HS-5 (cell line): ENCODE results near the gene TCP10L.
A peak's percentile ranks its signal among the peaks of the same experiment; 100 is the strongest.
"Not testable (repeated sequence)": the region's sequence is repeated elsewhere in the genome, so short reads cannot be mapped to it uniquely, and the experiment has no call there.

Experiments
- DNase-seq: peaks from one replicate; pipeline ENCODE4 v3.0.0-alpha.2; 2012; ENCODE audit warnings: low read depth

The TCP10L gene

DNA sequence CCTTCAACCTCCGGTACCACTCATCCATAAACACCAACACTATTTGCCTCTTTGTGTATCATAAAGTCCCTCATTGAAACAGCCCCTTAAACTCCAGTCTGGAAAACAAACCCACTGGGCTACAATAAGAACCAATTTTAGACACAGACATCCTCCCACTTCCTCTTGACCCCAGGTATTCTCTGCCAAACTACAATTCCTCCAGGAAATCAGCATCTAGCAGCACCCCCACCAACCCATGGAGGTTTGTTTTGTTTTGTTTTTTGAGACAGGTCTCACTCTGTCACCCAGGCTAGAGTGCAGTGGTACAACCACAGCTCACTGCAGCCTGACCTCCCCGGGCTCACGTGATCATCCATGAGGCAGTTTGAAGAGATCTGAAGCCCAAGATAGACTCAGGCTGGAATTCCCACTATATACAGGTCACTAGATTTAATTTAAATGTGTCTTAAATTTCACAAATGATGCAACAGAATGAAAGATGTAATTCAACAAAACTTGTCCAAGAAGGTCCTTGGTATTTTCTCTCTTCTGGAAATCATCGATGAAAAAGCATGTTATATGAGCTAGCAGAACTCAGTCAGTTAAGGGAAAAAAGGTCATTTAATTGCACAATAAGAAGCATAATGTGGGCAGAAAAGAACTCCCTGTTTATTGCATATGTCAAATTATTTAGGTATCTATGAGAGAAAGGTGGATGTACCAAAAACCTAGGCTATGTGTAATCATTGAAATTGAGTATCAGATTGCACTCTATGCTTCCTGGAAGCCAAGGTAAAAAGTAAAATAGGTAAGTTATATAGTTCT lies 30.3 kb downstream of the TCP10L start:
- DNase-seq, result no peak

- DNase-seq, result no peak
Measured at GRCh38 chr21:32549886-32550285, 35.4 kb downstream of the TCP10L start.

DNA sequence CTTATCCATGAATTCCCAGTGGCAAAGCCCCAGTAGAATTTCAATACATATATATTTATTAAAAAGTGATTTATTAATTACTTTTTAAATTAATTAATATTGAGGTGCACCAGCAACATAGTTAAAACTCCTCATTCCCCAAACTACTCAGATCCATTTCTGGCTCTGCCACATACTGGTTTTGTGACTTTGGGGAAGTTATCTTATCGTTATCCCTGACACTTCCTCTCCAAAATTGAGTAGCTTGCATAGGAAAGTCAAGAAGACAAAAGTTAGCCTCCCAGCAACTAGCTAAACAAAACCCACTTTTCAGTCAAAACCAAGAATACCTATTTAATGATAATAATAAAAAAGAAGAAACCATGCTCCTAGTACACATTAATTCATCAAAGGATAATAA lies 35.9 kb downstream of the TCP10L start:
- DNase-seq, result no peak

- no peak for DNase-seq
Measured at GRCh38 chr21:32548978-32549377, 36.3 kb downstream of the TCP10L start.

GRCh38 chr21:32547018-32547417 lies 38.3 kb downstream of the TCP10L start:
- no peak for DNase-seq

GRCh38 chr21:32545948-32546441 lies 39.3 kb downstream of the TCP10L start:
- DNase-seq, result no peak

DNA sequence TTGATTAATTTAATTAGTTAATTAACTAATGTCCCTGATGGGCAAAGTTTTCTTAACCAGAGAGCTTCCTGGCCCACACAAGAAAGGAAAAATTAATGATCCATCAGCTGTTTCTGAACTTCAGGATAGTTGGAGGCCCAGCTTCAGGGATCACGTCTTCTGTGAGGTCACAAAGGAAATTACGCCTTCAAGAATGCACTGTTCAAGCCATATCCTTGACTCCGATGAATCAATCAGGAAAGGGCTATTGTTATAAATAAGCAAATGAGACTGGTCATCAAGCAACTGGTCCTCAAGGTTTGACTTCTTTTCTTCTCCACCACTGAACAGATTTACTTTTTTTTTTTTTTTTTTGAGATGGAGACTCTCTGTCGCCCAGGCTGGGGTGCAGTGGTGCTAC lies 40.6 kb downstream of the TCP10L start:
- DNase-seq, result no peak

- DNase-seq, result no peak
Measured at GRCh38 chr21:32543975-32544374, 41.3 kb downstream of the TCP10L start.

- DNase-seq, result not testable (repeated sequence)
Measured at GRCh38 chr21:32543056-32543455, 42.3 kb downstream of the TCP10L start.

GRCh38 chr21:32539378-32539777 lies 45.9 kb downstream of the TCP10L start:
- no peak for DNase-seq

DNA sequence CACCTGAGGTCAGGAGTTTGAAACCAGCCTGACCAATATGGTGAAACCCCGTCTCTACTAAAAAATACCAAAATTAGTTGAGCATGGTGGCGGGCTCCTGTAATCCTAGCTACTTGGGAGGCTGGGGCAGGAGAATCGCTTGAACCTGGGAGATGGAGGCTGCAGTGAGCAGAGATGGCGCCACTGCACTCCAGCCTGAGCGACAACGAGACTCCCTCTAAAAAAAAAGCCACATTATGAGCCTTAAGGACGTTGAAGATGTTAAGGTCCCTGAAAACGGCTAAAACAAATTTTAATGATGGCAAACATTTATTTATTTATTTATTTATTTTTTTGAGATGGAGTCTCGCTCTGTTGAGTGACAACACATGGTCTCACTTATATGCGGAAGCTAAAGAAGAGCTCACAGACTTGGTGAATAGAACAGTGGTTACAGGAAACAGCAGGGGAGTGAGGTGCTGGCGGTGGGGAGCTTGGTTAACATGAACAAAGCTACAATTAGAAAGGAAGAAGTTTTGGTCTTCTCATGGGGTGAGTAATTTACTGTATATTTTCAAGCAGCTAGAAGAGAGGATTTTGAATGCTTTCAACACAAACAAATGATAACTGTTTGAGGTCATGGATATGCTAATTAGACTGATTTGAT lies 47.1 kb downstream of the TCP10L start:
- no peak for DNase-seq

DNA sequence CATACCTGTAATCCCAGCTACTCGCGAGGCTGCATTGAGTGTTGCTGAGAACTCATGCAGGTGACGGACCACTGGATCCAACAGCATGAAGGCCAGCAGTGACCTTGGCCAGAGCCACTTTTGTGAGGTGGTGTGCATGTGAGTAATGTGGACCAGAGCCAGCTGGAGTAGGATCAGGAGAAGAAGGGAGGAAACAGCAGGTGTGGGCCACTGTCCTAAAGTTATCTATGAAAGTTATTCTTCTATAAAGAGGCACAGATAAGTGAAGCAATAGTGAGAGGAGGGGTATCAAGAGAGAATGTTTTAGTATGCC lies 47.8 kb downstream of the TCP10L start:
- no peak for DNase-seq

DNA sequence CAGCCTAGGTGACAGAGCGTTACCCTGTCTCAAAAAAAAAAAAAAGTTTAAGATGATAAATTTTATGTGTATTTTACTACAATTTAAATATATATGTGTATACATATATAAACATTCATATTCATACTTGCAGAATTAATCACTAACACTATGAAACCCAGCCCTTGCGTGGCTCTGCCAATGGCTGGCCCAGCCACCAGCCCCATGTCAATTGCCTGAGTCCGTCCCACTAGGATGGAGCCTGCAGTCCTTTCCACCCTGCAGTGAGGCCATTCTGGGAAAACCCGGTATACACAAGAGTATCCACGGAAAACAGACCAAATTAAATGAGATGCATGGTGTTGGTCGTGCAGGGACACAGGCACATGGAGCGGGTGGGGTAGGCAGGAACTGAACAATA lies 49.7 kb downstream of the TCP10L start:
- DNase-seq, result no peak

- DNase-seq, result no peak
Measured at GRCh38 chr21:32534113-32534512, 51.2 kb downstream of the TCP10L start.

GRCh38 chr21:32533611-32534010 lies 51.7 kb downstream of the TCP10L start:
- no peak for DNase-seq

DNA sequence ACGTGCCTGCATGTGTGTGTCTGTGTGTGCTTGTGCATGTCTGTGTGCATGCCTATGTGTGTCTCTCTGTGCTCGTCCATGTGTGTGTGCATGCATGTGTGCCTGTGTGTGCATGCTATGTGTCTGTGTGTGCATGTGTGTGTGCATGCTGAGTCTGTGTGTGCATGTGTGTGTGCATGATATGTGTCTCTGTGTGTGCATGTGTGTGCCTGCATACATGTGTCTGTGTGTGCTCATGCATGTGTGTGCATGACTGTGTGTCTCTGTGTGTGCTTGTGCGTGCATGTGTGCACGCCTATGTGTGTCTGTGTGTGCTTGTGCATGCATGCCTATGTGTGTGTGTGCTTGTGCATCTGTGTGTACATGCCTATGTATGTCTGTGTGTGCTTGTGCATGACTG lies 52.3 kb downstream of the TCP10L start:
- no peak for DNase-seq

GRCh38 chr21:32532636-32533035 lies 52.7 kb downstream of the TCP10L start:
- no peak for DNase-seq

DNA sequence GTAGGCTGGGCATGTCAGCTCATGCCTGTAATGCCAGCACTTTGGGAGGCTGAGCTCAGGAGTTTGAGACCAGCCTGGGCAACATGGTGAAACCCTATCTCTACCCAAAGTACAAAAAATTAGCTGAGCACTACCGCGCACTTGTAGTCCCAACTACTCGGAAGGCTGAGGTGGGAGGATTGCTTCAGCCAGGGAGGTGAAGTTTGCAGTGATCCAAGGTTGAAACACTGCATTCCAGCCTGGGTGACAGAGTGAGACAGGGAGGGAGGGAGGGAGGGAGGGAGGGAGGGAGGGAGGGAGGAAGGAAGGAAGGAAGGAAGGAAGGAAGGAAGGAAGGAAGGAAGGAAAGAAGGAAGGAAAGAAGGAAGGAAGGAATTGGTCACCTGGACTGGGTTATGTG lies 53.8 kb downstream of the TCP10L start:
- not testable (repeated sequence) for DNase-seq

DNA sequence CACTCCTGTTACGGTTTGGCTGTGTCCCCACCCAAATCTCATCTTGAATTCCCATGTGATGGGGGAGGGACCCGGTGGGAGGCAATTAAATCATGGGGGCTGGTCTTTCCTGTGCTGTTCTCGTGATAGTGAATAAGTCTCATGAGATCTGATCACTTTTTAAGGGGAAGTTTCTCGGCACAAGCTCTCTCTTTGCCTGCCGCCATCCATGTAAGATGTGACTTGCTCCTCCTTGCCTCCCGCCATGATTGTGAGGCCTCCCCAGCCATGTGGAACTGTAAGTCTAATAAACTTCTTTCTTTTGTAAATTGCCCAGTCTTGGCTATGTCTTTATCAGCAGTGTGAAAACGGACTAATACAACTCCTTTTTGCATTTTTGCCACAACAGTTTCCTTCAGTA lies 54.5 kb downstream of the TCP10L start:
- not testable (repeated sequence) for DNase-seq

GRCh38 chr21:32529679-32530078 lies 55.6 kb downstream of the TCP10L start:
- DNase-seq, result no peak

GRCh38 chr21:32525282-32525681 lies 60.0 kb downstream of the TCP10L start:
- no peak for DNase-seq

DNA sequence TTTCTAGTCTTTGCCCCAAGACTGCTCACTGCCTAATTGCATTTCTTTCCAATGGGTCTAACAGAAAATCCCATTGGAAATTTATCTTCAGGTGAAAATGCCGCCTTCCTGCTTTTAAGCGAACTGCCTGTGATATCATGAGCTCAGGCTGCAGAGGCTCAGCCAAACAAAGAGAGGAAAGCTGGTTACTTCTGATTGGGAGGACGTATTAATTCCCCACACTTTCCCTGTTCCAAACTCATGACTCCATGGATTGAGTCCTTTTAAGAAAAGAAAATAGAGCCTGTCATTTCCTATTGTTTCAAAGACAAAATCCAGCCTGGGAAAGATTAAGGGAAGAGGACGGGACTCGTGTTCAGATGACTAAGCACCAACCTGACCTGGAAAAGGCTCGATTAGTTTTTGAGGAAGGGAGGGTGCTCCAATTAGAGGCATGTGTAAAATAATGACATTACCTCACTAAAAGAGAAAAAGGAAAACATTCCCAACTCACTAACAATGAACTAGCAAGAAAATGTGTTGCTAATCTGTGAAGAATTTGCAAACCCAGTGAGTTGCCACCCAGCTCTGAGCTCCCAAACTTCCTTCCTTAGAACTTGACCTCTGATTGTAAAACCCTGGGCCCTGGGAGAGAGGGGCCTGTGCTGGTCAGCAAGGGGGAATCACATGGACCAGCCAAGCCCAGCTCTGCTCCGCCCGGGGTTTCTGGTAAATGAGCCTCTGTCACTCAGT lies 61.2 kb downstream of the TCP10L start:
- DNase-seq, result peak; percentile 76
